NB4 (cell line): ENCODE data around the gene THAP3.

Experiments
- CTCF ChIP-seq: IDR thresholded peaks from one replicate; pipeline ENCODE4 v1.5.1; 2012; ENCODE audit warnings: low read depth, low read length
- MYC ChIP-seq: IDR thresholded peaks from 2 replicates; pipeline ENCODE4 v1.6.1; 2011; ENCODE audit warnings: low read depth, low read length
- POLR2A ChIP-seq: IDR thresholded peaks from 2 replicates; pipeline ENCODE4 v1.6.1; 2011; ENCODE audit warnings: mild to moderate bottlenecking; ENCODE audit not compliant: insufficient read length; ENCODE audit errors: extremely low read depth

- TF ChIP-seq MYC (no peak), CTCF (no peak), POLR2A (no peak)
These were observed 36.4 kb upstream of the THAP3 start for GRCh38 chr1:6588128-6588892.
